Activated T-helper 17 cell treated with anti-CD3 and anti-CD28 coated beads, Interleukin-2, amount 50 U/mL, for 72 hours (primary cell): Measurements from ENCODE around the gene COLEC12. TPM values are rescaled to one million over a fixed set of nuclear protein-coding genes. Genes with fewer than 3 reads are reported as not detected.

Source experiments
- ATAC-seq: fragments of 150-1000 bp; cut with Tn5 transposase; replicated peaks from 2 replicates; pipeline ENCODE4 v1.10.0; 2021; ENCODE audit warnings: mild to moderate bottlenecking, moderate library complexity
- H3K27ac Mint-ChIP-seq: one replicate; pipeline ENCODE4 v1.8.0; 2022; ENCODE audit warnings: mixed read lengths
- H3K27me3 Mint-ChIP-seq: one replicate; pipeline ENCODE4 v1.8.0; 2022; ENCODE audit warnings: mixed read lengths
- H3K36me3 Mint-ChIP-seq: one replicate; pipeline ENCODE4 v1.8.0; 2022; ENCODE audit warnings: low read depth, mild to moderate bottlenecking, mixed read lengths
- H3K4me1 Mint-ChIP-seq: one replicate; pipeline ENCODE4 v1.8.0; 2022; ENCODE audit warnings: mixed read lengths
- H3K4me3 Mint-ChIP-seq: one replicate; pipeline ENCODE4 v1.8.0; 2022; ENCODE audit warnings: mild to moderate bottlenecking, mixed read lengths
- H3K9me3 Mint-ChIP-seq: one replicate; pipeline ENCODE4 v1.8.0; 2022; ENCODE audit warnings: mixed read lengths
- total RNA-seq, 2 donors: library from RNA; stranded (reverse); gene quantifications; one replicate each; pipeline ENCODE4 v1.2.3, GENCODE V29; 2022

COLEC12 gene
- total RNA-seq, 2 donors from 2014 or later: not detected

GRCh38 chr18:352438-352837 lies 148.1 kb downstream of the COLEC12 start:
- Mint-ChIP-seq H3K36me3 (no peaks in the 10 kb centered on the region), H3K9me3 (no peaks in the 10 kb centered on the region), H3K27ac (no peak overlapping the region), H3K27me3 (peaks cover 15% of the 10 kb centered on the region), H3K4me1 (no peaks in the 10 kb centered on the region), H3K4me3 (no peak overlapping the region)
- ATAC-seq: no peak

- H3K4me1 Mint-ChIP-seq: no peaks in the 10 kb centered on the region
- ATAC-seq: no peak
- no peaks in the 10 kb centered on the region for H3K9me3 Mint-ChIP-seq
- H3K4me3 Mint-ChIP-seq: no peak overlapping the region
- H3K27ac Mint-ChIP-seq: no peak overlapping the region
- peaks cover 15% of the 10 kb centered on the region for H3K27me3 Mint-ChIP-seq
- H3K36me3 Mint-ChIP-seq: no peaks in the 10 kb centered on the region
Observed at GRCh38 chr18:350953-351572, 149.4 kb downstream of the COLEC12 start.

GRCh38 chr18:346600-346999 lies 153.9 kb downstream of the COLEC12 start:
- Mint-ChIP-seq H3K9me3 (no peaks in the 10 kb centered on the region), H3K27ac (no peak overlapping the region), H3K4me3 (no peak overlapping the region), H3K36me3 (no peaks in the 10 kb centered on the region), H3K4me1 (no peaks in the 10 kb centered on the region), H3K27me3 (peaks cover 16% of the 10 kb centered on the region)
- ATAC-seq: no peak

DNA sequence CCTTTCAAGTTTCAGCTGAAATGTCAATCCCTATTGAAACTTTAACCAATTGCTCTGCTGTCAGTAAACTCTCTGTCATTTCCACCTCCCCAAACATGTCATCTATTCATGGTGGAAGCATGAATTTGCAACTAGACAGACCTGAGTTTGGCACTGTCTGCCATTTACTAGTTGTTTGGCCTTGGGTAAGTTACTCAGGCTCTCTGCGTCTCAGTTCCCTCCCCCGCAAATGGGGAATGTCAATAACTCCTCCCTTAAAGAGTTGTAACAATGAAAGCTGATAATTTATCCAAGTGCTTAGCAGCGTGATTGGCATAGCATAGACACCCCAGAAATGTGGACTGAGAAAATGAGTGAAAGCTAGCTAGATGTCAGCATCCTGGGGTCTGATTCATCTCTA lies 159.4 kb downstream of the COLEC12 start:
- no peak overlapping the region for H3K27ac Mint-ChIP-seq
- H3K9me3 Mint-ChIP-seq: no peaks in the 10 kb centered on the region
- no peak overlapping the region for H3K4me3 Mint-ChIP-seq
- H3K36me3 Mint-ChIP-seq: no peaks in the 10 kb centered on the region
- H3K4me1 Mint-ChIP-seq: no peaks in the 10 kb centered on the region
- peaks cover 27% of the 10 kb centered on the region for H3K27me3 Mint-ChIP-seq
- ATAC-seq: no peak

GRCh38 chr18:340044-340443 lies 160.5 kb downstream of the COLEC12 start:
- Mint-ChIP-seq H3K27ac (no peak overlapping the region), H3K4me3 (no peak overlapping the region), H3K36me3 (no peaks in the 10 kb centered on the region), H3K27me3 (peaks cover 27% of the 10 kb centered on the region), H3K4me1 (no peaks in the 10 kb centered on the region), H3K9me3 (no peaks in the 10 kb centered on the region)
- ATAC-seq: no peak

GRCh38 chr18:339200-339599 lies 161.3 kb downstream of the COLEC12 start:
- Mint-ChIP-seq H3K4me3 (no peak overlapping the region), H3K36me3 (no peaks in the 10 kb centered on the region), H3K4me1 (no peaks in the 10 kb centered on the region), H3K9me3 (no peaks in the 10 kb centered on the region), H3K27me3 (peaks cover 24% of the 10 kb centered on the region), H3K27ac (no peak overlapping the region)
- ATAC-seq: no peak

DNA sequence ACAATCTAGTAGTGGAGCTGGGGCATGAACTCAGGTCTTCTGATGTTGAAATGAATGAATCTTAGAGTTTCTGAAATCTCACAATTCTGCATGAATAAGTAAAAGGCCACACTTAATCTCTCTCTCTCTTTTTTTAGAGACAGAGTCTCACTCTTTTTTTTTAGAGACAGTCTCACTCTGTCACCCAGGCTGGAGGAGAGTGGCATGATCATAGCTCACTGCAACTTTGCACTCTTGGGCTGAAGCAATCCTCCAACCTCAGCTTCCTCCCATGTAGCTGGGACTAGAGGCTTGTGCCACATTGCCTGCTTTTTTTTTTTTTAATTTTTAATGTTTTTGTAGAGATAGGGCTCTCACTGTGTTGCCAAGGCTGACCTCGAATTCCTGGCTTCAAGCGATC lies 163.8 kb downstream of the COLEC12 start:
- Mint-ChIP-seq H3K4me3 (no peak overlapping the region), H3K4me1 (no peaks in the 10 kb centered on the region), H3K27ac (no peak overlapping the region), H3K36me3 (no peaks in the 10 kb centered on the region), H3K27me3 (peaks cover 21% of the 10 kb centered on the region), H3K9me3 (no peaks in the 10 kb centered on the region)
- no peak for ATAC-seq

DNA sequence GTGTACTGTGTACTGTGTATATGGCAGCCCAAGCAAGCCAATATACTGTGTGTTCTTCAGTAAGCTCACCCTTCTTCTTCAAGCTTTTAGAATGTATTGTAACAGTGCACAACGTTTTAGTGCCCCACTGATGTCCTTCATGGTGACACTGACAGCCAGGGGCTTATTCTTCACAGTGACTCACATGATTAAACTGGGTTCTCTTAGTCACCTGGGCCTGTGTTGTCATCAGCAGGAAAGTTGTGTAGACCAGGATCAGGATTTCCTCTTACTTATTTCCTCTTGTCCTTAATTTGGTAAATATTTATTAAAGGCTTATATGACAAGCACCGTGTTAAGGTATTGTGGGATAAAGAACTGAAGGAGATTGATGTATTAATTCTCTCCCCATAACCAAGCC lies 164.8 kb downstream of the COLEC12 start:
- ATAC-seq: no peak
- H3K4me3 Mint-ChIP-seq: no peak overlapping the region

GRCh38 chr18:334575-335132 lies 165.8 kb downstream of the COLEC12 start:
- H3K36me3 Mint-ChIP-seq: no peaks in the 10 kb centered on the region
- H3K9me3 Mint-ChIP-seq: no peaks in the 10 kb centered on the region
- H3K27me3 Mint-ChIP-seq: peaks cover 28% of the 10 kb centered on the region
- H3K27ac Mint-ChIP-seq: no peak overlapping the region
- no peak overlapping the region for H3K4me3 Mint-ChIP-seq
- ATAC-seq: no peak
- H3K4me1 Mint-ChIP-seq: no peaks in the 10 kb centered on the region

More for the DNA sequence above, 164.8 kb downstream of the COLEC12 start:
- Mint-ChIP-seq H3K27me3 (peaks cover 25% of the 10 kb centered on the region), H3K4me1 (no peaks in the 10 kb centered on the region), H3K36me3 (no peaks in the 10 kb centered on the region), H3K9me3 (no peaks in the 10 kb centered on the region), H3K27ac (no peak overlapping the region)

DNA sequence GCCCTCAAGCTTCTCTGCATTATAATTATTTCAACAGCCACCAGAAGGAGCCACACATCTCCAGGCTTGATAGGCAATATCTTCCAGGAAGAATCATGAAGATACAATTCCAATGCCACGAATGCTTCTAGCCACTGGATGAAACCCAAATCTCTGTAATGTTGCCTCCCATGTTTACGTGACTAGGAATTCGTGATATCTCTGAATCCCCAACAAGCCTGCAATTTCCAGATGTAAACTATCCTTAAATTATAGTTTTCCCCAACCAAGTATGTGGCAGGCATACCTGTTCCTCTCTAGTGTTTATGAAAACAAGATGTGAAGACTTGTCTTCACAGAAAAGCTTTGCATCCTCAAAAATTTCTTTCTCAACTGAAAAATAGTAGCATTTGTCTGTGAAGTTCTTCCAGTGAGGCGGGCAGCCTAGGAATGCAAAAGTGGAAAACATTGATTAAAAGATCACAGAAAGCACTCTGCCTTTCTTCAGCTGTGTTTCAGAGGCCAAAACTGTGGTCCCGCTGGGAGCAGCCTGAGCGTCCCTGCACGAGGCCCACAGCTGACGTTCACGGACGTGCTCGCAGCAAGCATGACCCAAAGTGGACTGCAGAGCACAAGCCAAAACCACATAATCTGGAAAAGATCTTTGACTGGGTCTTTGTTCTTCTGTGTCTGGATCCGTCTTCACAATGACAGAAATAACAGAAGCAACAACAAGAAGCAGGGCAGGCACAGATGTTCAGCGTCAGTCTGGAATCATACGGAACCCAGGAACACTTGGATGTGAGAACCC lies 167.6 kb downstream of the COLEC12 start:
- Mint-ChIP-seq H3K27ac (no peak overlapping the region), H3K4me1 (no peaks in the 10 kb centered on the region), H3K27me3 (peaks cover 17% of the 10 kb centered on the region), H3K4me3 (no peak overlapping the region), H3K36me3 (no peaks in the 10 kb centered on the region), H3K9me3 (no peaks in the 10 kb centered on the region)
- ATAC-seq: no peak

- H3K27ac Mint-ChIP-seq: no peak overlapping the region
- H3K4me1 Mint-ChIP-seq: no peaks in the 10 kb centered on the region
- ATAC-seq: no peak
- H3K27me3 Mint-ChIP-seq: peaks cover 14% of the 10 kb centered on the region
- no peaks in the 10 kb centered on the region for H3K36me3 Mint-ChIP-seq
- no peak overlapping the region for H3K4me3 Mint-ChIP-seq
- H3K9me3 Mint-ChIP-seq: no peaks in the 10 kb centered on the region
Observed at GRCh38 chr18:332007-332406, 168.5 kb downstream of the COLEC12 start.

- H3K9me3 Mint-ChIP-seq: no peaks in the 10 kb centered on the region
- H3K36me3 Mint-ChIP-seq: no peaks in the 10 kb centered on the region
- no peaks in the 10 kb centered on the region for H3K4me1 Mint-ChIP-seq
Observed at GRCh38 chr18:331221-331821, 169.2 kb downstream of the COLEC12 start.

DNA sequence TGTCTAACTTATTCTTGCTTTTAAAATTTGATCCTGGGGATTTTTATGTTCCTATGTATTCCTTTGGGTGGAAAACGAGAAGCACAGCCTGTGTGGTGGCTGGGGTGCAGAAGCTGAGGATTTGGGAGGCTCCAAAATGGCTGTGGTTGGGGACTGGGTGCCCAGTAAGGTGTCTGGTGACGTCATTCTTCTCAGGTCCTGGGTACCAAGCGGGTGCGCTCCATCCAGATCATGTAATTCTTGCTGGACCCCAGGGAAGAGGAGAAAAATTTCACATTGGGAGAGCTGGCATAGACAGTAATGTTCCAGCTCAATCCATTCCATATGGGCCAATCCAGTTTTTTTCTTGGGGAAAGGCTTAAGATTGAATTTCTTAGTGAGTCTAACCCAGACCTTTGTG lies 171.6 kb downstream of the COLEC12 start:
- Mint-ChIP-seq H3K27me3 (peaks cover 14% of the 10 kb centered on the region), H3K4me1 (no peaks in the 10 kb centered on the region), H3K9me3 (no peaks in the 10 kb centered on the region), H3K4me3 (no peak overlapping the region), H3K27ac (no peak overlapping the region), H3K36me3 (no peaks in the 10 kb centered on the region)
- ATAC-seq: no peak

More at GRCh38 chr18:331221-331821, 169.2 kb downstream of the COLEC12 start:
- no peak overlapping the region for H3K4me3 Mint-ChIP-seq
- ATAC-seq: no peak
- no peak overlapping the region for H3K27ac Mint-ChIP-seq
- H3K27me3 Mint-ChIP-seq: peaks cover 14% of the 10 kb centered on the region

DNA sequence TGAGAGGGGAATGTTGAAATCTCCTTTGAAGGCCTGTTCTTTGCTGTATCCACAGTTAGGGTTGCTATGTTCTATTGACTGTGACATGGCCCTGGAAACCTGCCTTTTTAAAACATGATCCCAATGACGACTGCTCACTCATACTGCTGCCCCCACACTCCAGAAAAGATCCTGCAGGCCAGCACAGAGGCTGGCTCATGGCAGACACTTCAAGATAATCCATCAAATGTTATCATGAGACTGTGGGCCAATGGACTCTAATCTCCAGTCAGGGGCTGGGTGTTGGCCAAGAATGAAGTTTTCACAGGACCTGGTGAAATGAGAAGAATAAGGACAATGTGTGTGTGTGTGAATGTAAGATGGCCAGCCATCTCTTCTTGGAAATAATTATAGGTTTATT lies 173.7 kb downstream of the COLEC12 start:
- Mint-ChIP-seq H3K27ac (no peak overlapping the region), H3K4me3 (no peak overlapping the region), H3K4me1 (peaks cover 4% of the 10 kb centered on the region), H3K27me3 (peaks cover 8% of the 10 kb centered on the region), H3K9me3 (no peaks in the 10 kb centered on the region), H3K36me3 (no peaks in the 10 kb centered on the region)
- no peak for ATAC-seq

- no peaks in the 10 kb centered on the region for H3K27me3 Mint-ChIP-seq
- no peak overlapping the region for H3K4me3 Mint-ChIP-seq
- peaks cover 5% of the 10 kb centered on the region for H3K4me1 Mint-ChIP-seq
- H3K9me3 Mint-ChIP-seq: no peaks in the 10 kb centered on the region
- H3K27ac Mint-ChIP-seq: no peak overlapping the region
- no peaks in the 10 kb centered on the region for H3K36me3 Mint-ChIP-seq
- ATAC-seq: peak; percentile 51
Observed at GRCh38 chr18:323253-323622, 177.3 kb downstream of the COLEC12 start.
